H1 (cell line): ENCODE data around the gene NAB1. TPM values are rescaled to one million over a fixed set of nuclear protein-coding genes. Genes with fewer than 3 reads are reported as not detected.

Experiments
- CTCF ChIA-PET: fragments of 300-600 bp; sonication (Branson Sonifier 250); formaldehyde crosslinking; loops from one replicate; lab custom pipeline; 2021; ENCODE audit not compliant: partially characterized antibody; lab: Charles Lee
- POLR2A ChIA-PET: fragments of 300-600 bp; sonication (Branson Sonifier 250); formaldehyde crosslinking; loops from one replicate; lab custom pipeline; 2021; ENCODE audit warnings: inconsistent platforms; ENCODE audit not compliant: partially characterized antibody; lab: Charles Lee
- DNase-seq, 2 experiments: peaks; one replicate each; pipeline versions ENCODE4 v3.0.0 to v3.0.0-alpha.2; 2010 to 2022; ENCODE audit warnings: low spot score in 2 of 2, low read depth in 1 of 2, mixed read lengths in 1 of 2
- FAIRE-seq: peaks from 2 replicates; lab custom pipeline; 2011; peaks lifted over from hg19 to GRCh38; lab: Jason Lieb, UNC
- H2AFZ ChIP-seq: 2 replicates; pipeline ENCODE4 v1.8.1; 2012; ENCODE audit warnings: low read length, inconsistent platforms
- H2AK5ac ChIP-seq: 2 replicates; pipeline ENCODE4 v1.6.1; 2013; ENCODE audit warnings: low read depth, low read length
- H2BK120ac ChIP-seq: replicated peaks from 2 replicates; pipeline ENCODE3; 2013; ENCODE audit warnings: low read depth, low read length, inconsistent platforms
- H2BK12ac ChIP-seq: 2 replicates; pipeline ENCODE4 v1.6.1; 2013; ENCODE audit warnings: low read depth, low read length
- H2BK15ac ChIP-seq: 2 replicates; pipeline ENCODE4 v1.6.1; 2013; ENCODE audit warnings: low read length
- H2BK20ac ChIP-seq: 2 replicates; pipeline ENCODE4 v1.6.1; 2013; ENCODE audit warnings: low read length
- H2BK5ac ChIP-seq: 2 replicates; pipeline ENCODE4 v1.6.1; 2013; ENCODE audit warnings: low read depth, low read length
- H3K14ac ChIP-seq: 2 replicates; pipeline ENCODE4 v1.6.1; 2013; ENCODE audit warnings: inconsistent platforms; ENCODE audit not compliant: insufficient read length
- H3K18ac ChIP-seq: 2 replicates; pipeline ENCODE4 v1.6.1; 2013; ENCODE audit warnings: low read length; ENCODE audit errors: extremely low read depth
- H3K23ac ChIP-seq: 2 replicates; pipeline ENCODE4 v1.6.1; 2013; ENCODE audit warnings: inconsistent platforms; ENCODE audit not compliant: insufficient read length
- H3K23me2 ChIP-seq: 2 replicates; pipeline ENCODE4 v1.6.1; 2013; ENCODE audit warnings: low read depth, low read length
- H3K27ac ChIP-seq: 2 replicates; pipeline ENCODE4 v1.6.1; 2011; ENCODE audit warnings: low read depth, low read length, inconsistent platforms
- H3K27me3 ChIP-seq, 4 experiments: replicated peaks in 1 of 4; 1 replicate in 1 of 4; 2 replicates in 3 of 4; pipeline versions ENCODE4 v1.6.1 to v1.8.1; 2011 to 2013; ENCODE audit warnings: low read length in 3 of 4, mild to moderate bottlenecking in 3 of 4, inconsistent platforms in 2 of 4, mixed read lengths in 2 of 4, moderate library complexity in 1 of 4; ENCODE audit not compliant: control insufficient read depth in 3 of 4, insufficient read depth in 3 of 4; ENCODE audit errors: extremely low read depth in 1 of 4
- H3K36me3 ChIP-seq, 4 experiments: 2 replicates each; pipeline versions ENCODE4 v1.6.1 to v1.8.1; 2011 to 2013; ENCODE audit warnings: mild to moderate bottlenecking in 4 of 4, low read length in 3 of 4, moderate library complexity in 2 of 4, control low read depth in 1 of 4, inconsistent platforms in 1 of 4; ENCODE audit not compliant: insufficient read depth in 4 of 4, control insufficient read depth in 2 of 4
- H3K4ac ChIP-seq: replicated peaks from 2 replicates; pipeline ENCODE3; 2013; ENCODE audit warnings: low read length, low read depth, mixed read lengths, inconsistent platforms; ENCODE audit not compliant: insufficient read length
- H3K4me1 ChIP-seq, 4 experiments: replicated peaks in 1 of 4; 1 replicate in 1 of 4; 2 replicates in 3 of 4; pipeline versions ENCODE4 v1.6.1 to v1.8.1; 2011 to 2013; ENCODE audit warnings: low read length in 3 of 4, inconsistent platforms in 2 of 4, mixed read lengths in 1 of 4; ENCODE audit not compliant: insufficient read depth in 4 of 4, control insufficient read depth in 3 of 4
- H3K4me2 ChIP-seq, 2 experiments: 2 replicates each; pipeline versions ENCODE4 v1.6.1 to v1.8.1; 2011 to 2013; ENCODE audit warnings: low read depth in 2 of 2, low read length in 2 of 2, control low read depth in 1 of 2, inconsistent platforms in 1 of 2, mild to moderate bottlenecking in 1 of 2; ENCODE audit not compliant: insufficient read depth in 1 of 2
- H3K4me3 ChIP-seq, 4 experiments: fragments of 200-600, 300-600 bp in 1 of 4; sonication (generic), shearing (Covaris generic), sonication (Bioruptor Twin) in 1 of 4; 2 replicates each; pipeline versions ENCODE4 v1.5.1 to v1.8.1; 2011 to 2016; ENCODE audit warnings: low read length in 4 of 4, low read depth in 3 of 4, control low read depth in 2 of 4, inconsistent platforms in 2 of 4, mild to moderate bottlenecking in 2 of 4, mixed read lengths in 1 of 4, moderate library complexity in 1 of 4; ENCODE audit not compliant: insufficient read depth in 2 of 4; ENCODE audit errors: extremely low read depth in 1 of 4
- H3K56ac ChIP-seq: replicated peaks from 2 replicates; pipeline ENCODE3; 2013; ENCODE audit warnings: low read depth, mild to moderate bottlenecking, mixed read lengths, low read length, inconsistent platforms; ENCODE audit not compliant: insufficient read length
- H3K79me1 ChIP-seq: 2 replicates; pipeline ENCODE4 v1.6.1; 2013; ENCODE audit warnings: low read depth, low read length, control low read depth
- H3K79me2 ChIP-seq, 2 experiments: 2 replicates each; pipeline versions ENCODE4 v1.6.1 to v1.8.1; 2012 to 2013; ENCODE audit warnings: low read length in 2 of 2, mild to moderate bottlenecking in 2 of 2, inconsistent platforms in 1 of 2; ENCODE audit not compliant: insufficient read depth in 2 of 2, control insufficient read depth in 1 of 2
- H3K9ac ChIP-seq, 4 experiments: replicated peaks in 1 of 4; 1 replicate in 1 of 4; 2 replicates in 3 of 4; pipeline versions ENCODE4 v1.6.1 to v1.8.1; 2011 to 2013; ENCODE audit warnings: low read depth in 3 of 4, low read length in 3 of 4, control low read depth in 2 of 4, mild to moderate bottlenecking in 2 of 4, moderate library complexity in 2 of 4, inconsistent platforms in 1 of 4; ENCODE audit errors: extremely low read depth in 1 of 4
- H3K9me3 ChIP-seq, 2 experiments: 2 replicates each; pipeline versions ENCODE4 v1.6.1 to v1.8.1; 2012 to 2013; ENCODE audit warnings: mild to moderate bottlenecking in 2 of 2, moderate library complexity in 2 of 2, control low read depth in 1 of 2, inconsistent platforms in 1 of 2, low read depth in 1 of 2, low read length in 1 of 2, mixed read lengths in 1 of 2; ENCODE audit not compliant: insufficient read depth in 2 of 2
- H4K20me1 ChIP-seq, 2 experiments: replicated peaks in 1 of 2; 2 replicates each; pipeline versions ENCODE3 to v1.8.1; 2011 to 2013; ENCODE audit warnings: inconsistent platforms in 2 of 2, low read length in 2 of 2, mild to moderate bottlenecking in 1 of 2; ENCODE audit not compliant: insufficient read depth in 2 of 2, control insufficient read depth in 1 of 2
- H4K5ac ChIP-seq: 2 replicates; pipeline ENCODE4 v1.6.1; 2013; ENCODE audit warnings: low read length, low read depth, mixed read lengths, inconsistent platforms; ENCODE audit not compliant: insufficient read length
- H4K8ac ChIP-seq: 2 replicates; pipeline ENCODE4 v1.8.0; 2013; ENCODE audit warnings: mild to moderate bottlenecking, moderate library complexity, low read length, inconsistent platforms; ENCODE audit not compliant: insufficient read depth; ENCODE audit errors: extremely low read depth
- H4K91ac ChIP-seq: replicated peaks from 2 replicates; pipeline ENCODE3; 2013; ENCODE audit warnings: low read length, mixed read lengths, inconsistent platforms; ENCODE audit not compliant: insufficient read length
- HDAC6 ChIP-seq: IDR thresholded peaks from one replicate; pipeline ENCODE4 v1.7.1; 2012; ENCODE audit warnings: low read depth, mild to moderate bottlenecking, inconsistent platforms, low read length, moderate library complexity
- MAFK ChIP-seq: IDR thresholded peaks from 2 replicates; pipeline ENCODE4 v1.6.1; 2012; ENCODE audit warnings: low read depth, mild to moderate bottlenecking, improper control_type of control experiment, low read length
- RBBP5 ChIP-seq: IDR thresholded peaks from 2 replicates; pipeline ENCODE4 v1.7.1; 2012; ENCODE audit warnings: low read depth, mild to moderate bottlenecking, inconsistent platforms, low read length, moderate library complexity, borderline replicate concordance
- SP2 ChIP-seq: IDR thresholded peaks from 2 replicates; pipeline ENCODE4 v1.6.1; 2012; ENCODE audit warnings: mild to moderate bottlenecking, low read length, inconsistent platforms
- TCF12 ChIP-seq: IDR thresholded peaks from 2 replicates; pipeline ENCODE4 v1.6.1; 2011; ENCODE audit warnings: low read depth, mild to moderate bottlenecking, low read length
- WGBS, 2 experiments: shearing (Covaris generic) in 1 of 2; methylation state at CpG; one replicate each; pipeline versions ENCODE4 v1.1.6 to v1.1.7; 2013 to 2015; ENCODE audit warnings: low lambda C conversion rate in 2 of 2, mixed read lengths in 2 of 2, inconsistent platforms in 1 of 2, low coverage in 1 of 2, missing lambda C conversion rate in 1 of 2; ENCODE audit not compliant: insufficient replicate concordance in 2 of 2, insufficient coverage in 1 of 2, insufficient read length in 1 of 2; ENCODE audit errors: extremely low coverage in 1 of 2, missing lambda C conversion rate in 1 of 2; 5-methylcytosine and 5-hydroxymethylcytosine counted together
- polyA plus RNA-seq, 7 experiments: library from polyadenylated mRNA; depleted of rRNA in 3 of 7; stranded (reverse) in 5 of 7; unstranded in 2 of 7; fragments of >200 nt in 5 of 7; fragments of 200-250 nt in 2 of 7; gene quantifications; 1 replicate in 5 of 7; 2 replicates in 1 of 7; 4 replicates in 1 of 7; pipeline versions ENCODE4 v1.2.1 to v1.2.3, GENCODE V29; 2011 to 2013; ENCODE audit warnings: missing spikeins in 2 of 7, mixed read lengths in 2 of 7
- total RNA-seq: library from RNA; stranded (reverse); fragmentation: NEBNext Ultra II Directional; extraction: Animal tissue kit (Norgen Biotek cat#: 25700); gene quantifications from 2 replicates; pipeline ENCODE4 v1.2.1, GENCODE V29; 2021

Gene NAB1
- total and polyA plus RNA-seq, 2 of the 8 experiments (the other 6 are each of a cell fraction or from before 2014, with no cell fraction given) = 8.5 to 28.6 TPM

DNA sequence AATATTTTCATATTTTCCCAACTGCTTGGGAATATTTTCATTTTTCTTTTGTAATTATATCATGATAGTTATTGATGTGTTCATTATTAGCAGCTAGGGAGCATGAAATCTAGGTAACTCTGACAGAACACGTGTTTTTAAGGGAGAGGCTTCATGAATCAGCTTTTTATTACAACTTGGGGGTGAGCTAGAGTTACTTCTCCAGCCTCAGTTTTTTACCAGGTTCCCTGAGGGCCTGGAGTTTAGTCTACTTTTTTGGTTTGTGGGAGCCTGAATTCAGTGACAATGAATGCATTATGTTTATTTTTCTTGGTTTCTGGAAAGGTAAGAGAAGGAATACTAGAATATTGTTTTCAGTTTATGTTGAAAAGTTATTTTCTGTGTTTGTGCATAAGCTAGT, 18.0 kb downstream of the NAB1 start:
- no peak overlapping the region for H4K5ac ChIP-seq
- H3K79me1 ChIP-seq = no peaks in the 10 kb centered on the region
- H3K36me3 ChIP-seq = peaks cover 0 to 4% (median 2%) of the 10 kb centered on the region in 4 experiments; a peak in 2 of 8 replicates
- H2BK120ac ChIP-seq = no peak overlapping the region
- no peak overlapping the region for H3K4me3 ChIP-seq
- H3K23ac ChIP-seq = no peak overlapping the region
- H3K27me3 ChIP-seq = no peaks in the 10 kb centered on the region
- no peaks in the 10 kb centered on the region for H3K23me2 ChIP-seq
- no peak overlapping the region for H3K18ac ChIP-seq
- no peak overlapping the region for H3K56ac ChIP-seq
- no peak overlapping the region for H4K8ac ChIP-seq
- no peaks in the 10 kb centered on the region for H3K9me3 ChIP-seq
- DNase-seq (no peak), FAIRE-seq (no peak)
- no peak overlapping the region for H2AK5ac ChIP-seq
- no peak overlapping the region for H3K4ac ChIP-seq
- H3K4me2 ChIP-seq = no peak overlapping the region
- H2BK20ac ChIP-seq = no peak overlapping the region
- TF ChIP-seq TCF12 (no peak), RBBP5 (no peak), HDAC6 (no peak), MAFK (no peak), SP2 (no peak)
- no peak overlapping the region for H3K14ac ChIP-seq
- ChIA-PET POLR2A (interaction anchor here (0.9 kb wide), 1 partner anchor 12 kb away, joined by 3 read pairs; no protein-coding TSS in a partner anchor), CTCF (interaction anchor here (0.9 to 2.3 kb wide), 2 partner anchors 13 to 18 kb away, joined by 3 to 9 read pairs; no protein-coding TSS in a partner anchor)
- no peak overlapping the region for H2BK5ac ChIP-seq
- H3K9ac ChIP-seq = no peak overlapping the region
- H2BK15ac ChIP-seq = no peak overlapping the region
- H3K27ac ChIP-seq = no peak overlapping the region
- H4K91ac ChIP-seq = no peak overlapping the region
- 80% methylated on average over 1 of the region's 1 CpG; no CpG with 5 or more reads in 1 of the 2 experiments for WGBS, 2 experiments
- H3K4me1 ChIP-seq = no peaks in the 10 kb centered on the region
- H4K20me1 ChIP-seq = peaks cover 0 to 2% of the 10 kb centered on the region in 2 experiments
- H3K79me2 ChIP-seq = peaks cover 0 to 12% of the 10 kb centered on the region in 2 experiments; a peak in 2 of 4 replicates
- no peak overlapping the region for H2AFZ ChIP-seq
- no peak overlapping the region for H2BK12ac ChIP-seq
